Epidermal melanocyte (primary cell): Measurements from ENCODE around the gene SLC39A7.

Experiments
- DNase-seq: peaks from one replicate; pipeline ENCODE4 v3.0.0; 2011; ENCODE audit warnings: low spot score; ENCODE audit not compliant: insufficient read length

Gene SLC39A7

GRCh38 chr6:33170176-33171015, 30.3 kb upstream of the SLC39A7 start:
- DNase-seq: no peak

- no peak for DNase-seq
These were observed 29.4 kb upstream of the SLC39A7 start for GRCh38 chr6:33171016-33171879.

- no peak for DNase-seq
These were observed 28.6 kb upstream of the SLC39A7 start for GRCh38 chr6:33171880-33172687.

GRCh38 chr6:33172688-33173534, 27.8 kb upstream of the SLC39A7 start:
- no peak for DNase-seq

- DNase-seq: no peak
These were observed 27.0 kb upstream of the SLC39A7 start for GRCh38 chr6:33173535-33174180.

- no peak for DNase-seq
These were observed 25.9 kb upstream of the SLC39A7 start for GRCh38 chr6:33174784-33175183.

- no peak for DNase-seq
These were observed 25.1 kb upstream of the SLC39A7 start for GRCh38 chr6:33175436-33176069.

- no peak for DNase-seq
These were observed 23.8 kb upstream of the SLC39A7 start for GRCh38 chr6:33176906-33177305.

GRCh38 chr6:33177552-33178446, 22.9 kb upstream of the SLC39A7 start:
- DNase-seq: peak; percentile 75

- DNase-seq: no peak
These were observed 21.8 kb upstream of the SLC39A7 start for GRCh38 chr6:33178755-33179475.

- no peak for DNase-seq
These were observed 19.5 kb upstream of the SLC39A7 start for GRCh38 chr6:33181141-33181540.

GRCh38 chr6:33183071-33183683, 17.5 kb upstream of the SLC39A7 start:
- DNase-seq: no peak

- no peak for DNase-seq
These were observed 15.5 kb upstream of the SLC39A7 start for GRCh38 chr6:33185190-33185589.

- no peak for DNase-seq
These were observed 14.9 kb upstream of the SLC39A7 start for GRCh38 chr6:33185654-33186187.

- no peak for DNase-seq
These were observed 12.9 kb upstream of the SLC39A7 start for GRCh38 chr6:33187809-33188208.

- no peak for DNase-seq
These were observed 11.5 kb upstream of the SLC39A7 start for GRCh38 chr6:33189164-33189563.
